Measurements from ENCODE around the gene DOCK2.
"Not testable (repeated sequence)": the region's sequence is repeated elsewhere in the genome, so short reads cannot be mapped to it uniquely, and the experiment has no call there.

Gene DOCK2

GRCh38 chr5:169721771-169722170 lies 84.7 kb downstream of the DOCK2 start:
- DNase-seq (ENCODE audit: low spot score): no peak

- DNase-seq (ENCODE audit: low spot score): no peak
These were observed 86.2 kb downstream of the DOCK2 start for GRCh38 chr5:169723103-169723831.

- DNase-seq (ENCODE audit: low spot score): no peak
These were observed 87.4 kb downstream of the DOCK2 start for GRCh38 chr5:169724303-169725087.

GRCh38 chr5:169725665-169726064 lies 88.6 kb downstream of the DOCK2 start:
- not testable (repeated sequence) for DNase-seq (ENCODE audit: low spot score)

GRCh38 chr5:169728418-169728817 lies 91.3 kb downstream of the DOCK2 start:
- no peak for DNase-seq (ENCODE audit: low spot score)

- no peak for DNase-seq (ENCODE audit: low spot score)
These were observed 94.1 kb downstream of the DOCK2 start for GRCh38 chr5:169731221-169731620.

GRCh38 chr5:169732841-169733240 lies 95.8 kb downstream of the DOCK2 start:
- DNase-seq (ENCODE audit: low spot score): no peak

GRCh38 chr5:169735913-169736312 lies 98.8 kb downstream of the DOCK2 start:
- no peak for DNase-seq (ENCODE audit: low spot score)

GRCh38 chr5:169736653-169737052 lies 99.6 kb downstream of the DOCK2 start:
- DNase-seq (ENCODE audit: low spot score): no peak

GRCh38 chr5:169740435-169740834 lies 103.4 kb downstream of the DOCK2 start:
- no peak for DNase-seq (ENCODE audit: low spot score)

GRCh38 chr5:169742771-169743296 lies 105.8 kb downstream of the DOCK2 start:
- peak; percentile 7 for DNase-seq (ENCODE audit: low spot score)

- no peak for DNase-seq (ENCODE audit: low spot score)
These were observed 107.3 kb downstream of the DOCK2 start for GRCh38 chr5:169744336-169744735.

- no peak for DNase-seq (ENCODE audit: low spot score)
These were observed 108.5 kb downstream of the DOCK2 start for GRCh38 chr5:169745441-169746146.

- no peak for DNase-seq (ENCODE audit: low spot score)
These were observed 109.1 kb downstream of the DOCK2 start for GRCh38 chr5:169746147-169746694.

- no peak for DNase-seq (ENCODE audit: low spot score)
These were observed 111.1 kb downstream of the DOCK2 start for GRCh38 chr5:169748174-169748573.

GRCh38 chr5:169749295-169749694 lies 112.2 kb downstream of the DOCK2 start:
- no peak for DNase-seq (ENCODE audit: low spot score)

GRCh38 chr5:169751490-169751889 lies 114.4 kb downstream of the DOCK2 start:
- no peak for DNase-seq (ENCODE audit: low spot score)

- not testable (repeated sequence) for DNase-seq (ENCODE audit: low spot score)
These were observed 115.5 kb downstream of the DOCK2 start for GRCh38 chr5:169752566-169752965.

- no peak for DNase-seq (ENCODE audit: low spot score)
These were observed 116.7 kb downstream of the DOCK2 start for GRCh38 chr5:169753795-169754194.

- no peak for DNase-seq (ENCODE audit: low spot score)
These were observed 117.7 kb downstream of the DOCK2 start for GRCh38 chr5:169754737-169755136.

- no peak for DNase-seq (ENCODE audit: low spot score)
These were observed 119.1 kb downstream of the DOCK2 start for GRCh38 chr5:169756071-169756765.

GRCh38 chr5:169757016-169757415 lies 119.9 kb downstream of the DOCK2 start:
- no peak for DNase-seq (ENCODE audit: low spot score)
